ENCODE data around the gene APOA1. TPM values are rescaled to one million over a fixed set of nuclear protein-coding genes. Genes with fewer than 3 reads are reported as not detected.

APOA1 gene
- total and polyA plus RNA-seq, 2 donors (not counting 3 experiments of a cell fraction or from before 2014, with no cell fraction given), result not detected

DNA sequence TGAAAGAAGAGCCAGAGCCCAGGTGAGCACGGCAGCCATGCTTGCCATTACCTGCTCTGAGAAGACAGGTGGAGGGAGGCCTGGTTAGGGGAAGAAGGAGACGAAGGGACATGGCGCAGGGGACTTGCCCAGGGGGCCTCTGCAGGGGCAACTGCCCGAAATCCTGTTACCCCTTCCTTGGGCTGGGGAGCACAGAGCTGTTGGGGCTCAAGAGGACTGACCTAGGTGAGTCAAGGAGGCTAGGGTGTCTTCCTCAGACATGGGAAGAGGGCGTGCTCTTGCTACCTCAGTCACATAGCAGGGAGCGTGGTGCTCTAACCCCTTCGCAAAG, 45.6 kb downstream of the APOA1 start, which contains the start of gene APOA5:
APOA5 (minus strand) TSS at position 67 of the 331 bp plus-strand sequence; CDS start at position 48, 19 bp downstream.
- no TSS peak for BruUV-seq (replicated peaks)
- no peak for TF ChIP-seq POLR2A (IDR thresholded peaks at IDR 0.05; ENCODE audit: low read depth, low read length)
- TF ChIP-seq POLR2AphosphoS5 (IDR thresholded peaks at IDR 0.05; ENCODE audit: insufficient read depth, low read depth, low read length), result no peak
- TF ChIP-seq CTCF (IDR thresholded peaks at IDR 0.05; ENCODE audit: extremely low read depth in 1 of 2, insufficient read depth in 1 of 2, low read depth in 1 of 2, low read length in 2 of 2), result no peak
- no peak for TF ChIP-seq GATA2 (IDR thresholded peaks at IDR 0.05; ENCODE audit: insufficient read depth, insufficient read length, low read depth, low read length)
- no peak for TF ChIP-seq EZH2 (IDR thresholded peaks at IDR 0.05; ENCODE audit: borderline replicate concordance, low read depth, low read length, severe bottlenecking)
- TF ChIP-seq FOS (IDR thresholded peaks at IDR 0.05; ENCODE audit: borderline replicate concordance, insufficient read depth, low read length), result no peak
- no peak for TF ChIP-seq MYC (IDR thresholded peaks at IDR 0.05; ENCODE audit: low read depth, low read length)
- no peak for TF ChIP-seq JUN (IDR thresholded peaks at IDR 0.05; ENCODE audit: borderline replicate concordance, insufficient read depth, insufficient read length, low read depth)
- TF ChIP-seq MAX (IDR thresholded peaks at IDR 0.05; ENCODE audit: insufficient read depth, insufficient read length), result no peak
- no peaks in the 10 kb centered on the region for H3K36me3 ChIP-seq (ENCODE audit: control insufficient read depth in 2 of 2, extremely low read depth in 1 of 2, insufficient read depth in 2 of 2, low read length in 2 of 2)
- H3K4me2 ChIP-seq (ENCODE audit: insufficient read depth, low read length), result no peak within 1 kb of the TSS
- peaks cover 9% of the 10 kb centered on the region for H3K79me2 ChIP-seq (ENCODE audit: control insufficient read depth, insufficient read depth, low read length)
- POLR2A ChIA-PET, result no interaction called here
- dilution Hi-C loops (cut with MboI; ENCODE audit: extremely low pct_ligation_motif_present, low sequenced_read_pairs), result no loop called here
- H3K27me3 ChIP-seq (ENCODE audit: control insufficient read depth in 2 of 2, insufficient read depth in 2 of 2, low read length in 2 of 2), result no peaks in the 10 kb centered on the region
- DNase-seq (ENCODE audit: low read depth, low spot score) (no peak), FAIRE-seq (no peak)
- no peaks in the 10 kb centered on the region for H3K9me3 ChIP-seq (replicated peaks; ENCODE audit: control insufficient read depth, insufficient read depth, low read length)
- intact Hi-C loops (cut with micrococcal nuclease), result loop anchor here (1.0 to 5.0 kb wide), 6 partner anchors 45 to 435 kb away; partner anchors contain the start of gene SIK3
- H3K27ac ChIP-seq (ENCODE audit: insufficient read depth, low read depth, low read length), result no peak within 1 kb of the TSS
- H3K9ac ChIP-seq (replicated peaks; ENCODE audit: extremely low read depth, insufficient read depth, low read length), result no peak within 1 kb of the TSS
- H2AFZ ChIP-seq (ENCODE audit: low read depth, low read length), result peak within 1 kb of the TSS; percentile 1
- H3K4me1 ChIP-seq (ENCODE audit: control insufficient read depth, extremely low read depth, insufficient read depth, low read length), result peaks cover 11% of the 10 kb centered on the region
- no peaks in the 10 kb centered on the region for H3K9me1 ChIP-seq (replicated peaks; ENCODE audit: control insufficient read depth, extremely low read depth, insufficient read depth, low read length)
- H4K20me1 ChIP-seq (replicated peaks; ENCODE audit: control insufficient read depth, extremely low read depth, insufficient read depth, low read length), result no peaks in the 10 kb centered on the region
- H3K4me3 ChIP-seq (replicated peaks in 1 of 3; ENCODE audit: insufficient read depth in 1 of 3, low read depth in 1 of 3, low read length in 3 of 3), result no peak within 1 kb of the TSS
- CTCF ChIA-PET, result interaction anchor here (0.6 to 6.2 kb wide), 62 partner anchors 9 to 587 kb away, joined by 3 to 272 read pairs (median 4); partner anchors contain the start of genes APOA1, APOA4, APOC3 and PAFAH1B2

All from endothelial cell of umbilical vein (primary cell).